GM12878 (cell line): ENCODE results near the gene WHRN. TPM values are rescaled to one million over a fixed set of nuclear protein-coding genes. Genes with fewer than 3 reads are reported as not detected.

Source experiments
- ATAC-seq: fragments of 200-7000 bp; cut with Tn5 transposase; 3 replicates; pipeline ENCODE4 v1.9.1; 2020; ENCODE audit warnings: mild to moderate bottlenecking, moderate library complexity
- BruUV-seq: library from RNA; stranded (reverse); fragments of 400-500 nt; replicated peaks from 2 replicates; lab custom pipeline; 2021; lab: Mats Ljungman, UMichigan
- CTCF ChIA-PET: fragments of 300-600 bp; sonication (Branson Sonifier 250); formaldehyde crosslinking; extraction: SDS; loops from one replicate; lab custom pipeline; 2021; ENCODE audit warnings: inconsistent platforms; lab: Yijun Ruan, JAX
- POLR2A ChIA-PET: fragments of 350-600 bp; formaldehyde crosslinking; extraction: SDS; loops from one replicate; lab custom pipeline; 2021; ENCODE audit warnings: inconsistent platforms; lab: Charles Lee
- RAD21 ChIA-PET: fragments of 300-600 bp; sonication (Branson Sonifier 250); formaldehyde crosslinking; loops from one replicate; lab custom pipeline; 2023; ENCODE audit warnings: antibody characterized with exemption; ENCODE audit not compliant: unreplicated experiment; lab: Charles Lee
- SMC1A ChIA-PET: fragments of 300-600 bp; sonication (Branson Sonifier 250); formaldehyde crosslinking; loops from one replicate; lab custom pipeline; 2023; ENCODE audit not compliant: unreplicated experiment, uncharacterized antibody; lab: Charles Lee
- DNase-seq: peaks from one replicate; pipeline ENCODE4 v3.0.0-alpha.2; 2011; ENCODE audit warnings: low read depth, low spot score
- FAIRE-seq: peaks from 3 replicates; lab custom pipeline; 2011; peaks lifted over from hg19 to GRCh38; lab: Jason Lieb, UNC
- H2AFZ ChIP-seq: 2 replicates; pipeline ENCODE4 v1.6.0; 2011; ENCODE audit warnings: low read depth, low read length, control low read depth; ENCODE audit not compliant: control insufficient read depth
- H3K27ac ChIP-seq: 2 replicates; pipeline ENCODE4 v1.5.1; 2011; ENCODE audit warnings: control low read depth; ENCODE audit not compliant: control insufficient read depth, insufficient read depth
- H3K27me3 ChIP-seq, 2 experiments: replicated peaks in 1 of 2; 2 replicates each; pipeline versions ENCODE4 v1.6.0 to v1.6.1; 2011; ENCODE audit warnings: low read length in 1 of 2; ENCODE audit not compliant: control insufficient read depth in 2 of 2, insufficient read depth in 2 of 2
- H3K36me3 ChIP-seq, 2 experiments: 2 replicates each; pipeline ENCODE4 v1.5.1; 2011; ENCODE audit warnings: low read length in 1 of 2; ENCODE audit not compliant: control insufficient read depth in 2 of 2, insufficient read depth in 2 of 2
- H3K4me1 ChIP-seq: 2 replicates; pipeline ENCODE4 v1.6.1; 2011; ENCODE audit warnings: mild to moderate bottlenecking, low read length, moderate library complexity, mixed read lengths; ENCODE audit not compliant: control insufficient read depth, insufficient read depth
- H3K4me2 ChIP-seq: 2 replicates; pipeline ENCODE4 v1.6.0; 2011; ENCODE audit warnings: control low read depth; ENCODE audit not compliant: control insufficient read depth, insufficient read depth
- H3K4me3 ChIP-seq: fragments of 200-600 bp; sonication (generic); 2 replicates; pipeline ENCODE4 v1.5.1; 2016
- H3K79me2 ChIP-seq: 2 replicates; pipeline ENCODE4 v1.6.0; 2011; ENCODE audit warnings: low read length; ENCODE audit not compliant: control insufficient read depth, insufficient read depth
- H3K9ac ChIP-seq: 2 replicates; pipeline ENCODE4 v1.8.0; 2011; ENCODE audit warnings: low read length, control low read depth, mixed read lengths; ENCODE audit not compliant: control insufficient read depth, insufficient read depth
- H3K9me3 ChIP-seq: replicated peaks from 3 replicates; pipeline ENCODE4 v1.5.1; 2011; ENCODE audit warnings: mild to moderate bottlenecking, low read length; ENCODE audit not compliant: control insufficient read depth, insufficient read depth
- H4K20me1 ChIP-seq: 2 replicates; pipeline ENCODE4 v1.6.0; 2011; ENCODE audit not compliant: control insufficient read depth, insufficient read depth
- EGR1 ChIP-seq, 2 experiments: IDR thresholded peaks; 1 replicate in 1 of 2; 2 replicates in 1 of 2; pipeline ENCODE4 v1.6.1; 2011 to 2012; ENCODE audit warnings: low read depth in 2 of 2, low read length in 2 of 2, borderline replicate concordance in 1 of 2, mild to moderate bottlenecking in 1 of 2, moderate library complexity in 1 of 2
- ESRRA ChIP-seq: IDR thresholded peaks from 2 replicates; pipeline ENCODE4 v1.6.1; 2012; ENCODE audit warnings: mild to moderate bottlenecking, low read length, improper control_type of control experiment
- IRF4 ChIP-seq: IDR thresholded peaks from 2 replicates; pipeline ENCODE4 v1.6.1; 2011; ENCODE audit warnings: low read depth, low read length
- JUNB ChIP-seq: IDR thresholded peaks from 2 replicates; pipeline ENCODE4 v1.6.1; 2016; ENCODE audit warnings: antibody characterized with exemption, mild to moderate bottlenecking
- NR2C1 ChIP-seq: fragments of 450-650 bp; IDR thresholded peaks from 2 replicates; pipeline ENCODE4 v1.6.1; 2017; ENCODE audit warnings: antibody characterized with exemption, mild to moderate bottlenecking, moderate library complexity
- SMC3 ChIP-seq: IDR thresholded peaks from 2 replicates; pipeline ENCODE4 v1.6.1; 2011; ENCODE audit warnings: low read length, improper control_type of control experiment, borderline replicate concordance
- STAT1 ChIP-seq: fragments of 450-650 bp; conservative IDR thresholded peaks from 2 replicates; pipeline ENCODE4 v1.6.1; 2014; ENCODE audit warnings: antibody characterized with exemption, mild to moderate bottlenecking
- SUPT20H ChIP-seq: IDR thresholded peaks from 2 replicates; pipeline ENCODE4 v1.6.1; 2011; ENCODE audit warnings: low read depth, mild to moderate bottlenecking, low read length, moderate library complexity, borderline replicate concordance; ENCODE audit not compliant: control insufficient read depth
- WGBS: methylation state at CpG from one replicate; pipeline ENCODE4 v1.1.6; 2016; ENCODE audit warnings: low lambda C conversion rate; ENCODE audit not compliant: insufficient replicate concordance, insufficient coverage; ENCODE audit errors: missing lambda C conversion rate; 5-methylcytosine and 5-hydroxymethylcytosine counted together
- in situ Hi-C: fragments of 300-500 bp; cut with MboI; formaldehyde crosslinking; loops from 9 replicates; pipeline ENCODE4 v1.14.3; 2018; ENCODE audit warnings: mixed read lengths
- intact Hi-C: fragments of 100-400 bp; cut with micrococcal nuclease; formaldehyde crosslinking; loops from one replicate; pipeline ENCODE4 v1.14.2; 2022; ENCODE audit not compliant: unreplicated experiment
- polyA plus RNA-seq, 11 experiments: library from polyadenylated mRNA; depleted of rRNA in 4 of 11; unstranded in 6 of 11; stranded (reverse) in 5 of 11; fragments of >200 nt; fragmentation: Nextera tagmentation in 4 of 11; fragmentation: Illumina TruSeq in 1 of 11; extraction: Ambion mirVana in 4 of 11; extraction: Trizol in 1 of 11; gene quantifications; 1 replicate in 1 of 11; 2 replicates in 10 of 11; pipeline versions ENCODE4 v1.2.1 to v1.2.3, GENCODE V29; 2011 to 2016; ENCODE audit warnings: inconsistent platforms in 2 of 11, missing spikeins in 2 of 11, low read depth in 1 of 11
- total RNA-seq, 4 experiments: library from RNA; depleted of rRNA in 3 of 4; stranded (reverse); fragments of >200 nt in 3 of 4; fragmentation: Illumina TruSeq in 1 of 4; extraction: Trizol in 1 of 4; gene quantifications; 2 replicates each; pipeline versions ENCODE4 v1.2.1 to v1.2.3, GENCODE V29; 2013 to 2021
- TF ChIP-seq, protein P1 (sequence below): fragments of 450-650 bp; IDR thresholded peaks from 2 replicates; pipeline ENCODE4 v1.6.1; 2017; ENCODE audit warnings: mild to moderate bottlenecking
- TF ChIP-seq, protein P2 (sequence below): fragments of 450-650 bp; conservative IDR thresholded peaks from 2 replicates; pipeline ENCODE4 v1.6.1; 2017; ENCODE audit warnings: mild to moderate bottlenecking, moderate library complexity

Gene WHRN
- total and polyA plus RNA-seq, 10 of the 15 experiments (the other 5 are each of a cell fraction or from before 2014, with no cell fraction given): 0.04 to 18.2 (median 0.68) TPM; not detected in 1

DNA sequence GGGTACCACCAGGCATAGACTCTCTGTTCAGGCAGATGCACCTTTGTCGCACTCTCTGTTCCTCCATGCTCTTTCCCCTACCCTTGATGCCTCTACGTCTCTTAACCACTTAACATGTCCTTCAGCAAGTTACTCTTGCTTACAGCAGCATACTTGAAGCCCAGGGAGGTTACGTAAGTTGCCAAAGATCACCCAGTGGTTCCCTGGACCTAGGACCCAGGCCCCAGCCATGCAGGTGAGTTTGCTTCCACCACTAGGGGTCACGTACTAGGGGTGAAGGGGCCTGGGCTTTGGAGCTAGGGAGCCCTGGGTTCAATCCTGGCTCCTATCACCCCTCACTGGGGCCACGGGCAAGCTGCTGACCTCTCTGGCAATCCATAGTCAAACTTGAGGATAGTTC is 126.4 kb downstream of the WHRN start:
- ChIA-PET RAD21 (interaction anchor here (1.0 to 1.4 kb wide), 3 partner anchors 11 to 37 kb away, joined by 3 to 4 read pairs (median 3); no protein-coding TSS in a partner anchor), CTCF (interaction anchor here (0.8 to 1.4 kb wide), 4 partner anchors 10 to 16 kb away, joined by 3 read pairs; no protein-coding TSS in a partner anchor), SMC1A (interaction anchor here (0.7 to 2.0 kb wide), 3 partner anchors 13 to 27 kb away, joined by 3 to 12 read pairs (median 5); no protein-coding TSS in a partner anchor), POLR2A (interaction anchor here (0.5 to 1.1 kb wide), 4 partner anchors 9 to 108 kb away, joined by 3 to 5 read pairs (median 3); partner anchors contain the start of gene AKNA)
- H3K4me1 ChIP-seq: peaks cover 31% of the 10 kb centered on the region
- ATAC-seq: no peak
- in situ Hi-C loops: no loop called here
- no peak for DNase-seq
- H3K79me2 ChIP-seq: peaks cover 71% of the 10 kb centered on the region
- no peak overlapping the region for H3K9ac ChIP-seq
- no peak for TF ChIP-seq ESRRA
- TF ChIP-seq, protein P1, sequence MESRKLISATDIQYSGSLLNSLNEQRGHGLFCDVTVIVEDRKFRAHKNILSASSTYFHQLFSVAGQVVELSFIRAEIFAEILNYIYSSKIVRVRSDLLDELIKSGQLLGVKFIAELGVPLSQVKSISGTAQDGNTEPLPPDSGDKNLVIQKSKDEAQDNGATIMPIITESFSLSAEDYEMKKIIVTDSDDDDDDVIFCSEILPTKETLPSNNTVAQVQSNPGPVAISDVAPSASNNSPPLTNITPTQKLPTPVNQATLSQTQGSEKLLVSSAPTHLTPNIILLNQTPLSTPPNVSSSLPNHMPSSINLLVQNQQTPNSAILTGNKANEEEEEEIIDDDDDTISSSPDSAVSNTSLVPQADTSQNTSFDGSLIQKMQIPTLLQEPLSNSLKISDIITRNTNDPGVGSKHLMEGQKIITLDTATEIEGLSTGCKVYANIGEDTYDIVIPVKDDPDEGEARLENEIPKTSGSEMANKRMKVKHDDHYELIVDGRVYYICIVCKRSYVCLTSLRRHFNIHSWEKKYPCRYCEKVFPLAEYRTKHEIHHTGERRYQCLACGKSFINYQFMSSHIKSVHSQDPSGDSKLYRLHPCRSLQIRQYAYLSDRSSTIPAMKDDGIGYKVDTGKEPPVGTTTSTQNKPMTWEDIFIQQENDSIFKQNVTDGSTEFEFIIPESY: no peak
- no peak for TF ChIP-seq JUNB
- no peak for TF ChIP-seq EGR1 (IDR thresholded peaks at IDR 0.05; ENCODE audit: borderline replicate concordance in 1 of 2, low read depth in 2 of 2, low read length in 2 of 2)
- no peak for TF ChIP-seq SMC3
- TF ChIP-seq, protein P2, sequence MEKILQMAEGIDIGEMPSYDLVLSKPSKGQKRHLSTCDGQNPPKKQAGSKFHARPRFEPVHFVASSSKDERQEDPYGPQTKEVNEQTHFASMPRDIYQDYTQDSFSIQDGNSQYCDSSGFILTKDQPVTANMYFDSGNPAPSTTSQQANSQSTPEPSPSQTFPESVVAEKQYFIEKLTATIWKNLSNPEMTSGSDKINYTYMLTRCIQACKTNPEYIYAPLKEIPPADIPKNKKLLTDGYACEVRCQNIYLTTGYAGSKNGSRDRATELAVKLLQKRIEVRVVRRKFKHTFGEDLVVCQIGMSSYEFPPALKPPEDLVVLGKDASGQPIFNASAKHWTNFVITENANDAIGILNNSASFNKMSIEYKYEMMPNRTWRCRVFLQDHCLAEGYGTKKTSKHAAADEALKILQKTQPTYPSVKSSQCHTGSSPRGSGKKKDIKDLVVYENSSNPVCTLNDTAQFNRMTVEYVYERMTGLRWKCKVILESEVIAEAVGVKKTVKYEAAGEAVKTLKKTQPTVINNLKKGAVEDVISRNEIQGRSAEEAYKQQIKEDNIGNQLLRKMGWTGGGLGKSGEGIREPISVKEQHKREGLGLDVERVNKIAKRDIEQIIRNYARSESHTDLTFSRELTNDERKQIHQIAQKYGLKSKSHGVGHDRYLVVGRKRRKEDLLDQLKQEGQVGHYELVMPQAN: no peak
- no peak for TF ChIP-seq NR2C1
- TF ChIP-seq IRF4: no peak
- TF ChIP-seq SUPT20H: no peak
- TF ChIP-seq STAT1: no peak
- no peak overlapping the region for H3K4me3 ChIP-seq
- H3K36me3 ChIP-seq: peaks cover 38 to 42% of the 10 kb centered on the region in 2 experiments
- no TSS peak for BruUV-seq
- 95% methylated on average over 5 of the region's 5 CpGs for WGBS
- no peak for FAIRE-seq
- H2AFZ ChIP-seq: no peak overlapping the region
- no peaks in the 10 kb centered on the region for H3K9me3 ChIP-seq
- no peaks in the 10 kb centered on the region for H3K27me3 ChIP-seq
- intact Hi-C loops: no loop called here
- peaks cover 6% of the 10 kb centered on the region for H4K20me1 ChIP-seq
- H3K27ac ChIP-seq: no peak overlapping the region
- H3K4me2 ChIP-seq: no peak overlapping the region
